GM12875 (cell line): ENCODE data around the gene FPR1.

Experiments
- H3K4me3 ChIP-seq: one replicate; pipeline ENCODE4 v1.5.1; 2011; ENCODE audit warnings: low read depth, low read length, control low read depth
- TF ChIP-seq, protein P1 (sequence below): IDR thresholded peaks from 2 replicates; pipeline ENCODE4 v1.5.1; 2011; ENCODE audit warnings: low read depth, mild to moderate bottlenecking, control low read depth, inconsistent platforms, low read length, moderate library complexity, borderline replicate concordance; ENCODE audit not compliant: insufficient read depth

Gene FPR1

GRCh38 chr19:51765086-51765485, 13.4 kb upstream of the FPR1 start:
- no peak overlapping the region for H3K4me3 ChIP-seq
- TF ChIP-seq, protein P1, sequence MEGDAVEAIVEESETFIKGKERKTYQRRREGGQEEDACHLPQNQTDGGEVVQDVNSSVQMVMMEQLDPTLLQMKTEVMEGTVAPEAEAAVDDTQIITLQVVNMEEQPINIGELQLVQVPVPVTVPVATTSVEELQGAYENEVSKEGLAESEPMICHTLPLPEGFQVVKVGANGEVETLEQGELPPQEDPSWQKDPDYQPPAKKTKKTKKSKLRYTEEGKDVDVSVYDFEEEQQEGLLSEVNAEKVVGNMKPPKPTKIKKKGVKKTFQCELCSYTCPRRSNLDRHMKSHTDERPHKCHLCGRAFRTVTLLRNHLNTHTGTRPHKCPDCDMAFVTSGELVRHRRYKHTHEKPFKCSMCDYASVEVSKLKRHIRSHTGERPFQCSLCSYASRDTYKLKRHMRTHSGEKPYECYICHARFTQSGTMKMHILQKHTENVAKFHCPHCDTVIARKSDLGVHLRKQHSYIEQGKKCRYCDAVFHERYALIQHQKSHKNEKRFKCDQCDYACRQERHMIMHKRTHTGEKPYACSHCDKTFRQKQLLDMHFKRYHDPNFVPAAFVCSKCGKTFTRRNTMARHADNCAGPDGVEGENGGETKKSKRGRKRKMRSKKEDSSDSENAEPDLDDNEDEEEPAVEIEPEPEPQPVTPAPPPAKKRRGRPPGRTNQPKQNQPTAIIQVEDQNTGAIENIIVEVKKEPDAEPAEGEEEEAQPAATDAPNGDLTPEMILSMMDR: no peak

GRCh38 chr19:51761696-51762095, 10.0 kb upstream of the FPR1 start:
- H3K4me3 ChIP-seq: no peak overlapping the region
- TF ChIP-seq, protein P1: no peak

DNA sequence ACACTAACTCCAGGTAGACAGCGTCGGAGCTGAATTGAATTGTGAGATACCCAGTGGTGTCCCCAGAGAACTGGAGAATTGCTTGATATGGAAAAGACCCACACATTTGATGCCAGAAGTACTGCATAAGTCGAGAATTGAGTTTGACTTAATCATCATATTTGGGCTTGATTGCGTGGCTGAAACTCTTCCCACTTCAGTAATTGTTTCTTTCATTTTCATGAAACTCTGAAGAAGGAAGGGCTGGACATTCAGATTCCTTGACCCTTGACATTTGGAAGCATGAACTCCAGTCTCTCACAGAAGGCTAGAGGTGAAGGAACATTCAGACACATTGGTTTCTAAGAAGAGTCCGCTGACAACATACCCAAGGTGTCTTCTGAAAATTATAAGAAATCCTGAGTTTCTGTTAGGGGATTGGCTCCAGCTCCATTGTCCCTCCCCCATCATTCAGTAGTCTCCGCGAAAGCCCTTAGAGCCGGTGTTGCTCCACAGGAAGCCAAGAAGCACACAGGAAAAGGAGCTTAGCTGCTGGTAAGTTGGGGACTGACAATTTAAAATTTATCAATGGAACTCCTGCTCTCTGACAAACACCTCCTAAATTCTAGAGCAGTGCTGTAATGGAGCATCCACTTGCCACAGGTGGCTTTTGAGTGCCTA, 9.1 kb upstream of the FPR1 start, which contains the start of gene FPR2:
FPR2 (plus strand) TSS at position 484 of the 660 bp plus-strand sequence. CDS start 7,479 bp downstream, outside the sequence.
- no peak within 1 kb of the TSS for H3K4me3 ChIP-seq

DNA sequence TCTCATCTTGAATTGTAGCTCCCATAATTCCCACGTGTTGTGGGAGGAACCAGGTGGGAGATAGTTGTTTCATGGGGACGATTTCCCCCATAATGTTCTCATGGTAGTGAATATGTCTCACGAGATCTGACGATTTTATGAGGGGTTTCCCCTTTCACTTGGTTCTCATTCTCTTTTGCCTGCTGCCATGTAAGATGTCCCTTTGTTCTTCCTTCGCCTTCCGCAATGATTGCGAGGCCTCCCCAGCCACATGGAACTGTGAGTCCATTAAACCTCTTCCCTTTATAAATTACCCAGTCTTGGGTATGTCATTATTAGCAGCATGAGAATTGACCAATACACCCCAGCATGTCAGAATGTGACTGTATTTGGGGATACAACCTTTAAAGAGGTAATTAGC, 3.9 kb upstream of the FPR1 start:
- TF ChIP-seq, protein P1: no peak
- no peak overlapping the region for H3K4me3 ChIP-seq

More for the DNA sequence above, 9.1 kb upstream of the FPR1 start, which contains the start of gene FPR2:
- TF ChIP-seq, protein P1: no peak

DNA sequence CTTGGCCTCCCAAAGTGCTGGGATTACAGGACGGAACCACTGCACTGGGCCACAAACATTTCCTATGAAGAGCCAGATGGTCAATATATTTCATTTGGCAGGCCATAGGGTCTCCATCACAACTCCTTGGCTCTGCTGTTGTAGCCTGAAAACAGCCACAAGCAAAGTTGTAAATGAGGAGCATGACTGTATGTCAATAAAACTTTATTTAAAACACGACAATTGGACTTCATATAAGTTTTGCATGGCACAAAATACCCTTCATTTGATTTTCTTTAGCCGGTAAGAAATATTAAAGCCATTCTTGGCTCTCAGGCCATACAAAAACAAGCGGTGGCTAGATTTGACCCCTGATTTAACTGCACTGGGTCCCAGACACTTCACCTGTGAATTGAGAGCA, 3.1 kb upstream of the FPR1 start:
- TF ChIP-seq, protein P1: no peak
- no peak overlapping the region for H3K4me3 ChIP-seq

DNA sequence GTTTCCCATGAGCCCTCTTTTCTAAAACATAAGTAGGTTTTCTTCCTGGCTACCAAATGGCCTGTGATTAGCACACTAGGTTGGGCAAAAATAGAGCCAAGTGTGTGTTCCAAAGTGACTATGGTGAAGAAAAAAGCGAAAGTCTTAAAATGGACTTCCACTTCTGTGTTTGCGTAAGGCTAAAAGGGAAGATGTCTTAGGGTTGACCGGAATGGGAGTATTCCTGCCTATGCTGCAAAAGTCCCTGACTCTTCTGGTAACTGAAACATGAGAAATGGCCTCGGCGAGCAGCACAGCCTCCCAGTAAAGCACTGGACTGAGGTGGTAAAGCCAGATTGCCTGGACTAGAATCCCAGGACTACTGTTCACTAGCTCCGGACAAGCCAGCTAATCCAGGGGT, 2.4 kb upstream of the FPR1 start:
- TF ChIP-seq, protein P1: no peak
- no peak overlapping the region for H3K4me3 ChIP-seq

DNA sequence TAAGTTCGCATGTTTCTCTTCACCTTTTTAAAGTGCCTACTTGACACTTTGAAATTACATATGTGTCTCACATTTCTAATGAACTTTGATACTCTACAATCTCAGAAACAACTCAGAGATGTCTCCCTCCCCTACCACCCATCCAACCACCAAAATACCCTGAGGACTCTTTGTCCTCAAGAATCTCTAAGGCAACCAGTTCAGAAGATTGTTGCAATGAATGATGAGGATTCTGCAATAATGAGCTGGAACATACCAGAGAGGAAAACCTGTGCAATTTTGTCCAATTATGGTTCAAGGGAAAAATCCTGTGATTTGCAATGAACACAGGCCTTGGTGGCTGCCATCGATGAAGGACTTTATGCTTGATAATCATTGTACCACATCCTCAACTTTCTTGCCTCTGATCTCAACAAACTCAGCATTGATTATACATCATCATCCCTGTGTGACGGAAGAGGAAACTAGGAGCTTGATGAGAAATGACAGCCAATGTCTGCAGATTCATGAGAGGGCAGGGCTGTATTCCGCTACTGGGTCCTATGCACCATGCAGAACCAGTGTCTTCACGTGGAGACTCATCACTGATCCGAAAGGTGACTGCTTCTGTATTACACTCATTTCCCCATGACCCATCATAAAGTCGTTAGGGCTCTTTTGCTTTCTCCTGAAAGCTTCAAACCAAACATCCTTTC, 1.1 kb downstream of the FPR1 start:
- TF ChIP-seq, protein P1: no peak
- H3K4me3 ChIP-seq: no peak overlapping the region
